Inflammatory macrophage treated with lipopolysaccharide for 4 hours (primary cell): ENCODE results near the gene PBX1.

Experiments
- DNase-seq: peaks from one replicate; pipeline ENCODE4 v3.0.0-alpha.2; 2020

PBX1 gene

GRCh38 chr1:164735315-164736052, 176.5 kb downstream of the PBX1 start:
- DNase-seq: no peak

GRCh38 chr1:164736137-164736536, 177.2 kb downstream of the PBX1 start:
- DNase-seq: no peak

GRCh38 chr1:164739189-164739588, 180.2 kb downstream of the PBX1 start:
- DNase-seq: no peak

- DNase-seq: no peak
Observed at GRCh38 chr1:164740000-164740526, 181.1 kb downstream of the PBX1 start.

GRCh38 chr1:164742745-164743144, 183.8 kb downstream of the PBX1 start:
- no peak for DNase-seq

GRCh38 chr1:164743976-164744375, 185.0 kb downstream of the PBX1 start:
- DNase-seq: peak; percentile 62

- no peak for DNase-seq
Observed at GRCh38 chr1:164745736-164746135, 186.8 kb downstream of the PBX1 start.

- no peak for DNase-seq
Observed at GRCh38 chr1:164746632-164747031, 187.6 kb downstream of the PBX1 start.

GRCh38 chr1:164748253-164748899, 189.4 kb downstream of the PBX1 start:
- no peak for DNase-seq

- no peak for DNase-seq
Observed at GRCh38 chr1:164753521-164754077, 194.6 kb downstream of the PBX1 start.

GRCh38 chr1:164754088-164754600, 195.2 kb downstream of the PBX1 start:
- no peak for DNase-seq

GRCh38 chr1:164755690-164756089, 196.7 kb downstream of the PBX1 start:
- no peak for DNase-seq

- no peak for DNase-seq
Observed at GRCh38 chr1:164756741-164757140, 197.8 kb downstream of the PBX1 start.

- DNase-seq: no peak
Observed at GRCh38 chr1:164757625-164758024, 198.6 kb downstream of the PBX1 start.

GRCh38 chr1:164759144-164759920, 200.3 kb downstream of the PBX1 start:
- no peak for DNase-seq

- no peak for DNase-seq
Observed at GRCh38 chr1:164759979-164760469, 201.0 kb downstream of the PBX1 start.

- DNase-seq: no peak
Observed at GRCh38 chr1:164760569-164760968, 201.6 kb downstream of the PBX1 start.

- DNase-seq: no peak
Observed at GRCh38 chr1:164761009-164761408, 202.0 kb downstream of the PBX1 start.

- DNase-seq: no peak
Observed at GRCh38 chr1:164763098-164763497, 204.1 kb downstream of the PBX1 start.

GRCh38 chr1:164764333-164764732, 205.3 kb downstream of the PBX1 start:
- no peak for DNase-seq

- DNase-seq: no peak
Observed at GRCh38 chr1:164765557-164765956, 206.6 kb downstream of the PBX1 start.

- DNase-seq: no peak
Observed at GRCh38 chr1:164765992-164766720, 207.2 kb downstream of the PBX1 start.
